ENCODE measurements around the gene ZBP1. TPM values are rescaled to one million over a fixed set of nuclear protein-coding genes. Genes with fewer than 3 reads are reported as not detected.
A peak's percentile ranks its signal among the peaks of the same experiment; 100 is the strongest.

The ZBP1 gene
- total and polyA plus RNA-seq, 5 donors from 2014 or later: 12.4 to 67.0 (median 24.8) TPM

- Mint-ChIP-seq H3K36me3 (no peaks in the 10 kb centered on the region), H3K4me3 (no peak overlapping the region), H3K4me1 (no peaks in the 10 kb centered on the region), H3K9me3 (peaks cover 0 to 5% (median 0%) of the 10 kb centered on the region in 7 donors), H3K27ac (no peak overlapping the region), H3K27me3 (peaks cover 26% of the 10 kb centered on the region)
- H3K9me3 ChIP-seq (ENCODE audit: control insufficient read depth in 2 of 2, low read length in 2 of 2): no peaks in the 10 kb centered on the region
- no peaks in the 10 kb centered on the region for H3K36me3 ChIP-seq (ENCODE audit: control insufficient read depth, insufficient read depth, low read length)
- DNase-seq: no peak
- H3K4me3 ChIP-seq (ENCODE audit: low read depth, low read length): no peak overlapping the region
- ATAC-seq (ENCODE audit: low read depth in 2 of 2): no peak
- no peak overlapping the region for H3K27ac ChIP-seq (ENCODE audit: insufficient read depth, low read length, poor library complexity, severe bottlenecking)
- no peaks in the 10 kb centered on the region for H3K4me1 ChIP-seq (ENCODE audit: control insufficient read depth, insufficient read depth, low read length, poor library complexity, severe bottlenecking)
- peaks cover 3% of the 10 kb centered on the region for H3K27me3 ChIP-seq (ENCODE audit: control insufficient read depth, insufficient read depth, low read length)
Measured at GRCh38 chr20:57586370-57586793, 33.8 kb downstream of the ZBP1 start.

- no peaks in the 10 kb centered on the region for H3K9me3 ChIP-seq (ENCODE audit: control insufficient read depth in 2 of 2, low read length in 2 of 2)
- Mint-ChIP-seq H3K4me3 (no peak overlapping the region), H3K4me1 (no peaks in the 10 kb centered on the region), H3K27me3 (peaks cover 25% of the 10 kb centered on the region), H3K27ac (no peak overlapping the region), H3K36me3 (no peaks in the 10 kb centered on the region), H3K9me3 (peaks cover 0 to 5% (median 0%) of the 10 kb centered on the region in 7 donors)
- DNase-seq (no peak), ATAC-seq (ENCODE audit: low read depth in 2 of 2) (no peak)
- H3K27me3 ChIP-seq (ENCODE audit: control insufficient read depth, insufficient read depth, low read length): peaks cover 3% of the 10 kb centered on the region
- H3K4me3 ChIP-seq (ENCODE audit: low read depth, low read length): no peak overlapping the region
- no peaks in the 10 kb centered on the region for H3K4me1 ChIP-seq (ENCODE audit: control insufficient read depth, insufficient read depth, low read length, poor library complexity, severe bottlenecking)
- no peaks in the 10 kb centered on the region for H3K36me3 ChIP-seq (ENCODE audit: control insufficient read depth, insufficient read depth, low read length)
- H3K27ac ChIP-seq (ENCODE audit: insufficient read depth, low read length, poor library complexity, severe bottlenecking): no peak overlapping the region
Measured at GRCh38 chr20:57585466-57586213, 34.6 kb downstream of the ZBP1 start.

DNA sequence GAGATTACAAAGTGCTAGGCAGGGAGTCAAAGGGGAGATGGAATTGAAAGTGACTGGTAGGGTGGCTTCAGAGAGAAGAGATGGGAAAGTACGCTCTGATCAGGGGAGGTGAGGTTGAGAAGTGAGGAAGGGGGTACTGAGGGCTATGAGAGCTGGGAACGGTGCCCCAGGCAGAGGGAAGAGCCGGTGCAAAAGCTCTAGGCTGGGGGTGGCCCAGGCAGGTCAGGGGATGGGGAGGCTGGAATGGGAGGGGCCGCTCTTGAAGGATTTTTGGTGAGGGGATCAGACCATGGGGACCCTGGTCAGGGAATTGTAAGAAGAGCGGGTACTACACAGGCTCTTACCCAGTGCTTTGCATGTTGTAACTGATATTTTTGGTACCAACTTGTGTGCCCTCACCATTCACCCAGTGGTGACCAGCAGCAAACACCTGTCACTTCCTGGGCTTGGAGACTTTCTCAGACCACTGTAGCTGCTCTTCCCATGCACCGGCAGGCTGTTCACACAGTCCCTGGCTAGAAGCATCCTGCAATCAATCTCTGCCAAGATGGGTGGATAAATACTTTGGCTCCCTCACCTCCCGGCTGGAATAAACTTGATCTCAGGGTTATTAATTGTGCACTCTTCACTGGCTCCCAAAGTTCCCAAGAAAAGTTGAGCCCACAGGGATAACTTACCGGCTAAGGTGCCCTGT lies 35.3 kb downstream of the ZBP1 start:
- H3K27ac ChIP-seq (ENCODE audit: insufficient read depth, low read length, poor library complexity, severe bottlenecking): no peak overlapping the region
- H3K9me3 Mint-ChIP-seq: peaks cover 0 to 5% (median 0%) of the 10 kb centered on the region in 7 donors
- H3K4me3 ChIP-seq (ENCODE audit: low read depth, low read length): no peak overlapping the region
- no peaks in the 10 kb centered on the region for H3K4me1 Mint-ChIP-seq
- peaks cover 3% of the 10 kb centered on the region for H3K27me3 ChIP-seq (ENCODE audit: control insufficient read depth, insufficient read depth, low read length)
- H3K4me3 Mint-ChIP-seq: no peak overlapping the region
- ATAC-seq (ENCODE audit: low read depth in 2 of 2) (no peak), DNase-seq (no peak)
- no peaks in the 10 kb centered on the region for H3K9me3 ChIP-seq (ENCODE audit: control insufficient read depth in 2 of 2, low read length in 2 of 2)
- no peak overlapping the region for H3K27ac Mint-ChIP-seq
- H3K4me1 ChIP-seq (ENCODE audit: control insufficient read depth, insufficient read depth, low read length, poor library complexity, severe bottlenecking): no peaks in the 10 kb centered on the region
- no peaks in the 10 kb centered on the region for H3K36me3 Mint-ChIP-seq
- peaks cover 31% of the 10 kb centered on the region for H3K27me3 Mint-ChIP-seq
- H3K36me3 ChIP-seq (ENCODE audit: control insufficient read depth, insufficient read depth, low read length): no peaks in the 10 kb centered on the region

DNA sequence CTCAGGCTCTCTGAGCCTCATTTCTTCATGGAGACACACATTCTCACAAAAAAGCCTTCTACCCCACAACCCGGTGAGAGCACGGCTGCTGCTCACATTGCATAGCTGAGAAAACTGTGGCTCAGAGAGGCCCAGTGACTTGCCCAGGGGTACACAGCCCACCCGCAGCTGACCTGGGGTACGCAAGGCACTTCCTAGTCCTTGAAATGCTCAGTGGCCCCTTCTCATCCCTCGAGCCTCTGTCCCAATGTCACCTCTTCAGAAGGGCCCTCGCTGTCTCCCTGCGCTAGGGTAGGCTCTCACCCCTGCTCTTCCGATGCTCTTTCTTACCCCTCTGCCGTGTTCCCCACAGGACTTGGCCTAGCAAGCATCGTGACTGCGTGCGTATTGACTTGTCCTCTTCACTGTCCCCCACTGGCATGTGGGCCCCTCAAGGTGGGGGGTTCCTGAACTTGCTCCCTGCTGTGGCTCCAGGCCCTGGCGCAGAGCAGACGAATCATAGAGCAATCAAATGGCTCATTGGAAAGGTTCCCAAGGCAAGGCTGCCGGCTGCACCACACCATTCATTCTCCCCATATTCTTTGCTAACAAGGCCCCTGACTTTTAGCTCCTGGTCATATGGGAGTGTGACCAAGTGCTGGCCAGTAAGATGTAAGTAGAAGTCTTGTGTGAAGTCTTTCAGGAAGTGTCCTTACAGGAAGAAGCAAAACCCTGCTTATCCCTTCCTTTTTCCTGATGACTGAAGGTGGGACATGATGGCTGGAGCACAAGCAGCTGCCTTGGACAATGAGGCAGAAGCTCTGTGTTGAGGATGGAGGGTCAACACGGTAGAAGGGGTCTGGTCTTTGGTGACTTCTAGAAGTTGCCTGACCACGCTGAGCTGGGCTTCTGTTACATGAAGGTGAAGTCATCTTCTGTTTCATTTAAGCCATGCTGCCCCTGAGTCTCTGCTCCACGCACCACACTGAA lies 36.7 kb downstream of the ZBP1 start:
- ATAC-seq (ENCODE audit: low read depth in 2 of 2) (no peak), DNase-seq (no peak)
- Mint-ChIP-seq H3K9me3 (peaks cover 0 to 5% (median 0%) of the 10 kb centered on the region in 7 donors), H3K36me3 (no peaks in the 10 kb centered on the region), H3K27me3 (peaks cover 34% of the 10 kb centered on the region), H3K4me3 (no peak overlapping the region), H3K27ac (peak overlapping the region in 1 of 3 donors; percentile 60), H3K4me1 (no peaks in the 10 kb centered on the region)
- no peak overlapping the region for H3K4me3 ChIP-seq (ENCODE audit: low read depth, low read length)
- no peaks in the 10 kb centered on the region for H3K36me3 ChIP-seq (ENCODE audit: control insufficient read depth, insufficient read depth, low read length)
- H3K9me3 ChIP-seq (ENCODE audit: control insufficient read depth in 2 of 2, low read length in 2 of 2): no peaks in the 10 kb centered on the region
- no peaks in the 10 kb centered on the region for H3K4me1 ChIP-seq (ENCODE audit: control insufficient read depth, insufficient read depth, low read length, poor library complexity, severe bottlenecking)
- peaks cover 3% of the 10 kb centered on the region for H3K27me3 ChIP-seq (ENCODE audit: control insufficient read depth, insufficient read depth, low read length)
- no peak overlapping the region for H3K27ac ChIP-seq (ENCODE audit: insufficient read depth, low read length, poor library complexity, severe bottlenecking)

GRCh38 chr20:57582432-57583288 lies 37.6 kb downstream of the ZBP1 start:
- Mint-ChIP-seq H3K36me3 (no peaks in the 10 kb centered on the region), H3K27ac (no peak overlapping the region), H3K4me3 (no peak overlapping the region), H3K9me3 (peaks cover 0 to 4% (median 0%) of the 10 kb centered on the region in 7 donors), H3K27me3 (peaks cover 34% of the 10 kb centered on the region), H3K4me1 (no peaks in the 10 kb centered on the region)
- no peak overlapping the region for H3K27ac ChIP-seq (ENCODE audit: insufficient read depth, low read length, poor library complexity, severe bottlenecking)
- no peaks in the 10 kb centered on the region for H3K36me3 ChIP-seq (ENCODE audit: control insufficient read depth, insufficient read depth, low read length)
- ATAC-seq (ENCODE audit: low read depth in 2 of 2): no peak
- no peak overlapping the region for H3K4me3 ChIP-seq (ENCODE audit: low read depth, low read length)
- H3K9me3 ChIP-seq (ENCODE audit: control insufficient read depth in 2 of 2, low read length in 2 of 2): no peaks in the 10 kb centered on the region
- DNase-seq: no peak
- H3K27me3 ChIP-seq (ENCODE audit: control insufficient read depth, insufficient read depth, low read length): peaks cover 3% of the 10 kb centered on the region
- no peaks in the 10 kb centered on the region for H3K4me1 ChIP-seq (ENCODE audit: control insufficient read depth, insufficient read depth, low read length, poor library complexity, severe bottlenecking)

GRCh38 chr20:57582029-57582378 lies 38.2 kb downstream of the ZBP1 start:
- Mint-ChIP-seq H3K4me1 (no peaks in the 10 kb centered on the region), H3K27ac (no peak overlapping the region), H3K36me3 (no peaks in the 10 kb centered on the region), H3K4me3 (no peak overlapping the region), H3K27me3 (peaks cover 34% of the 10 kb centered on the region), H3K9me3 (peaks cover 0 to 4% (median 0%) of the 10 kb centered on the region in 7 donors)
- Histone ChIP-seq H3K27ac (ENCODE audit: insufficient read depth, low read length, poor library complexity, severe bottlenecking) (no peak overlapping the region), H3K4me3 (ENCODE audit: low read depth, low read length) (no peak overlapping the region), H3K36me3 (ENCODE audit: control insufficient read depth, insufficient read depth, low read length) (no peaks in the 10 kb centered on the region), H3K27me3 (ENCODE audit: control insufficient read depth, insufficient read depth, low read length) (peaks cover 5% of the 10 kb centered on the region), H3K4me1 (ENCODE audit: control insufficient read depth, insufficient read depth, low read length, poor library complexity, severe bottlenecking) (no peaks in the 10 kb centered on the region), H3K9me3 (ENCODE audit: control insufficient read depth in 2 of 2, low read length in 2 of 2) (no peaks in the 10 kb centered on the region)
- no peak for DNase-seq
- ATAC-seq (ENCODE audit: low read depth in 2 of 2): no peak

Measured in CD4-positive, CD25-positive, alpha-beta regulatory T cell (primary cell).